Activated CD8-positive, alpha-beta T cell treated with anti-CD3 and anti-CD28 coated beads for 36 hours (primary cell): Measurements from ENCODE around the gene KCNE4. TPM values are rescaled to one million over a fixed set of nuclear protein-coding genes. Genes with fewer than 3 reads are reported as not detected.

ENCODE experiments used
- ATAC-seq: fragments of 200-7000 bp; cut with Tn5 transposase; one replicate; pipeline ENCODE4 v1.10.0; 2021; ENCODE audit warnings: mild to moderate bottlenecking, moderate library complexity
- CTCF ChIA-PET: fragments of 350-600 bp; sonication (Branson Sonifier 250); formaldehyde crosslinking; loops from one replicate; lab custom pipeline; 2021; ENCODE audit warnings: antibody characterized with exemption; lab: Charles Lee
- POLR2A ChIA-PET: fragments of 350-600 bp; sonication (Branson Sonifier 250); formaldehyde crosslinking; loops from one replicate; lab custom pipeline; 2021; ENCODE audit warnings: antibody characterized with exemption; lab: Charles Lee
- DNase-seq: peaks from one replicate; pipeline ENCODE4 v3.0.0-alpha.2; 2020
- H3K27ac Mint-ChIP-seq: one replicate; pipeline ENCODE4 v1.8.0; 2021; ENCODE audit warnings: mild to moderate bottlenecking, mixed read lengths
- H3K27me3 Mint-ChIP-seq: one replicate; pipeline ENCODE4 v1.8.0; 2021; ENCODE audit warnings: mixed read lengths
- H3K36me3 Mint-ChIP-seq: one replicate; pipeline ENCODE4 v1.8.0; 2021; ENCODE audit warnings: low read depth, mixed read lengths
- H3K4me1 Mint-ChIP-seq: one replicate; pipeline ENCODE4 v1.8.0; 2021; ENCODE audit warnings: low read depth, mixed read lengths
- H3K4me3 Mint-ChIP-seq: one replicate; pipeline ENCODE4 v1.8.0; 2021; ENCODE audit warnings: mild to moderate bottlenecking, moderate library complexity, mixed read lengths
- H3K9me3 Mint-ChIP-seq: one replicate; pipeline ENCODE4 v1.8.0; 2021; ENCODE audit warnings: mixed read lengths
- intact Hi-C: fragments of 100-400 bp; cut with micrococcal nuclease; formaldehyde crosslinking; loops from one replicate; pipeline ENCODE4 v1.10.0; 2022
- total RNA-seq, 2 experiments: library from RNA; stranded (reverse); gene quantifications; one replicate each; pipeline ENCODE4 v1.2.3, GENCODE V29; 2021
- TF ChIP-seq, protein P1 (sequence below): fragments of 200-600 bp; IDR thresholded peaks from one replicate; pipeline ENCODE4 v1.8.0; 2022; ENCODE audit warnings: antibody characterized with exemption, mild to moderate bottlenecking

Gene KCNE4
- total RNA-seq, 2 experiments from 2014 or later: not detected

- POLR2A ChIA-PET: no interaction called here
- Mint-ChIP-seq H3K4me1 (no peaks in the 10 kb centered on the region), H3K27ac (no peak overlapping the region), H3K4me3 (no peak overlapping the region), H3K9me3 (no peaks in the 10 kb centered on the region), H3K27me3 (peaks cover 2% of the 10 kb centered on the region), H3K36me3 (no peaks in the 10 kb centered on the region)
- CTCF ChIA-PET: no interaction called here
- DNase-seq (no peak), ATAC-seq (no peak)
- intact Hi-C loops: no loop called here
- TF ChIP-seq, protein P1, sequence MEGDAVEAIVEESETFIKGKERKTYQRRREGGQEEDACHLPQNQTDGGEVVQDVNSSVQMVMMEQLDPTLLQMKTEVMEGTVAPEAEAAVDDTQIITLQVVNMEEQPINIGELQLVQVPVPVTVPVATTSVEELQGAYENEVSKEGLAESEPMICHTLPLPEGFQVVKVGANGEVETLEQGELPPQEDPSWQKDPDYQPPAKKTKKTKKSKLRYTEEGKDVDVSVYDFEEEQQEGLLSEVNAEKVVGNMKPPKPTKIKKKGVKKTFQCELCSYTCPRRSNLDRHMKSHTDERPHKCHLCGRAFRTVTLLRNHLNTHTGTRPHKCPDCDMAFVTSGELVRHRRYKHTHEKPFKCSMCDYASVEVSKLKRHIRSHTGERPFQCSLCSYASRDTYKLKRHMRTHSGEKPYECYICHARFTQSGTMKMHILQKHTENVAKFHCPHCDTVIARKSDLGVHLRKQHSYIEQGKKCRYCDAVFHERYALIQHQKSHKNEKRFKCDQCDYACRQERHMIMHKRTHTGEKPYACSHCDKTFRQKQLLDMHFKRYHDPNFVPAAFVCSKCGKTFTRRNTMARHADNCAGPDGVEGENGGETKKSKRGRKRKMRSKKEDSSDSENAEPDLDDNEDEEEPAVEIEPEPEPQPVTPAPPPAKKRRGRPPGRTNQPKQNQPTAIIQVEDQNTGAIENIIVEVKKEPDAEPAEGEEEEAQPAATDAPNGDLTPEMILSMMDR: no peak
Measured at GRCh38 chr2:223055836-223056235, 3.8 kb downstream of the KCNE4 start.

- H3K27ac Mint-ChIP-seq: no peak overlapping the region
- ATAC-seq (no peak), DNase-seq (no peak)
- intact Hi-C loops: no loop called here
- TF ChIP-seq, protein P1: no peak
- CTCF ChIA-PET: no interaction called here
- no peak overlapping the region for H3K4me3 Mint-ChIP-seq
- H3K27me3 Mint-ChIP-seq: peaks cover 4% of the 10 kb centered on the region
- H3K9me3 Mint-ChIP-seq: no peaks in the 10 kb centered on the region
- H3K36me3 Mint-ChIP-seq: no peaks in the 10 kb centered on the region
- POLR2A ChIA-PET: interaction anchor here (0.7 kb wide), 1 partner anchor 548 kb away, joined by 3 read pairs; no protein-coding TSS in a partner anchor
- H3K4me1 Mint-ChIP-seq: no peaks in the 10 kb centered on the region
Measured at GRCh38 chr2:223056701-223057418, 4.9 kb downstream of the KCNE4 start.

DNA sequence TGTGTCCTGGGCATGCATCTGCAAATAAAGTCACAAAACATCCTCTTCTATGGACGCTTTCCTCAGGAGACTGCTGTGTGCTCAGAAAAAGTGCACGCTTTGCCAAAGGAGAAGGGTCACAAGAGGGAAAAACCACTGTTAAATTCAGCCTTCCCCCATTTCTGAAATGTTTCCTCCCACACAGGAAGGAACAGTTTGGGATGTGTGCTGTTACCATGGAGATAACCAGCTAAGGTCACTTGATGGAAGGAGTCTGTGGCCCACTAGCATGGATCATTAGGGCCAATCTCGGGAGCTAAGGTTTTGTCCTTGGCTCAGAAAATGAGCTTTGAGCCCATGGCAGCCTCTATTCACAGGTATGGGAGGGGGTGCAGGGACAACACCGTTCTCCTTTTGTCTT, 5.6 kb downstream of the KCNE4 start:
- intact Hi-C loops: no loop called here
- no peak overlapping the region for H3K27ac Mint-ChIP-seq
- peaks cover 4% of the 10 kb centered on the region for H3K27me3 Mint-ChIP-seq
- no peak overlapping the region for H3K4me3 Mint-ChIP-seq
- no peaks in the 10 kb centered on the region for H3K9me3 Mint-ChIP-seq
- no peaks in the 10 kb centered on the region for H3K4me1 Mint-ChIP-seq
- ChIA-PET CTCF (no interaction called here), POLR2A (interaction anchor here (0.7 kb wide), 1 partner anchor 548 kb away, joined by 3 read pairs; no protein-coding TSS in a partner anchor)
- ATAC-seq: no peak
- TF ChIP-seq, protein P1: no peak
- H3K36me3 Mint-ChIP-seq: no peaks in the 10 kb centered on the region
- no peak for DNase-seq

DNA sequence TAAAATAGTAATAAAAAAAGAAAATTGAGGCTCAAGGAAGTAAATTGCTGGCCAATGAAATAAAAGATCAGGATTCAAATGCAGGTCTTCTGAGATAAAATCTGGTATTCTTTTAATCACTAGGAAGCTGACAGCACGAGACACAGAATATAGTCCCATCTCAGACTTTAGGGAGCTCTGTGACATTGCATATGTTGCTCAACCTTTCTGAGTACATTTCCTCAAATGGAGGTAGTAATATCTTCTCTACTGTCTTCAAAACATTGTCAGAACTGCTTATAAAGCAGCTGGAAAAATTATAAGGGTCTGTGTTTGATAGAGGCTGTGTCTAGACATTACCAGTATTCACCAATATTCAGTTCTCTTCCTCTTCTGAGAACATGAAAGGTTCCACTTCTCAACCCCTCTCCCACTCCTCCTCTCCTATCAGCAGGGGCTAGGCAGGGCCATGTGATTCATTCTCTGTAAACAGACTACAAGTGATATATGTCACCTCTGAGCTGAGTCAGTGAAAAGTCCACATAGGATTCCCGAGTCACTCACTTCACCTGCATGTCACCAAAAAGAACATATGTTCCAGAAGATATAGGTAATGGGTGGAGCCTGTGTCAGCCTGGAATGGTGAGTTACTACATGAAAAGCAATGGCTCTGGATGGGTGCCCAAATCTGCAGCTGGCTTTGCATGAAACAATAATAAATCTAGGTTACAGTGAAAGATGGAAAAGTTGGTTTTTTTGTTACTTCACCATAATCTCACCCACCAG, 7.1 kb downstream of the KCNE4 start:
- no peak for DNase-seq
- no peaks in the 10 kb centered on the region for H3K36me3 Mint-ChIP-seq
- no peaks in the 10 kb centered on the region for H3K9me3 Mint-ChIP-seq
- H3K27ac Mint-ChIP-seq: no peak overlapping the region
- intact Hi-C loops: no loop called here
- ATAC-seq: no peak
- ChIA-PET POLR2A (no interaction called here), CTCF (no interaction called here)
- no peak overlapping the region for H3K4me3 Mint-ChIP-seq
- TF ChIP-seq, protein P1: no peak
- peaks cover 4% of the 10 kb centered on the region for H3K27me3 Mint-ChIP-seq
- no peaks in the 10 kb centered on the region for H3K4me1 Mint-ChIP-seq
